SJSA1 (cell line): ENCODE results near the gene ATF6. TPM values are rescaled to one million over a fixed set of nuclear protein-coding genes. Genes with fewer than 3 reads are reported as not detected.

Experiments used
- DNase-seq, 2 experiments: peaks; one replicate each; pipeline ENCODE4 v3.0.0-alpha.2; 2015 to 2020; ENCODE audit warnings: low spot score in 2 of 2, low read depth in 1 of 2
- H3K27ac ChIP-seq: fragments of 250-450 bp; sonication (Bioruptor Pico); 2 replicates; pipeline ENCODE4 v1.5.1; 2020; ENCODE audit warnings: mild to moderate bottlenecking, moderate library complexity
- H3K27me3 ChIP-seq: fragments of 250-450 bp; sonication (Bioruptor Pico); replicated peaks from 2 replicates; pipeline ENCODE4 v1.5.1; 2020; ENCODE audit warnings: mild to moderate bottlenecking, moderate library complexity
- H3K36me3 ChIP-seq: fragments of 250-450 bp; sonication (Bioruptor Pico); 2 replicates; pipeline ENCODE4 v1.5.1; 2020; ENCODE audit warnings: mild to moderate bottlenecking
- H3K4me1 ChIP-seq: fragments of 250-450 bp; sonication (Bioruptor Pico); replicated peaks from 2 replicates; pipeline ENCODE4 v1.6.1; 2021; ENCODE audit warnings: mild to moderate bottlenecking
- H3K4me3 ChIP-seq: fragments of 250-450 bp; sonication (Bioruptor Pico); 2 replicates; pipeline ENCODE4 v1.5.1; 2020; ENCODE audit warnings: mild to moderate bottlenecking
- H3K9me3 ChIP-seq: fragments of 250-450 bp; sonication (Bioruptor Pico); replicated peaks from 2 replicates; pipeline ENCODE4 v1.5.1; 2020; ENCODE audit warnings: mild to moderate bottlenecking
- total RNA-seq: library from RNA; depleted of rRNA; stranded (reverse); fragments of >200 nt; shearing (Covaris generic); gene quantifications from 2 replicates; pipeline ENCODE4 v1.2.3, GENCODE V29; 2014

Gene ATF6
- total RNA-seq, 1 experiment from 2014 or later, result 30.6 TPM

GRCh38 chr1:161997152-161997551, 231.0 kb downstream of the ATF6 start:
- Histone ChIP-seq H3K36me3 (no peaks in the 10 kb centered on the region), H3K27me3 (no peaks in the 10 kb centered on the region), H3K4me1 (peaks cover 20% of the 10 kb centered on the region), H3K4me3 (no peak overlapping the region), H3K9me3 (no peaks in the 10 kb centered on the region), H3K27ac (no peak overlapping the region)
- DNase-seq, result no peak

- Histone ChIP-seq H3K9me3 (no peaks in the 10 kb centered on the region), H3K27me3 (no peaks in the 10 kb centered on the region), H3K4me3 (no peak overlapping the region), H3K27ac (no peak overlapping the region), H3K36me3 (no peaks in the 10 kb centered on the region), H3K4me1 (peaks cover 37% of the 10 kb centered on the region)
- no peak for DNase-seq
These were observed 232.7 kb downstream of the ATF6 start for GRCh38 chr1:161998811-161999210.

- no peak overlapping the region for H3K27ac ChIP-seq
- peaks cover 44% of the 10 kb centered on the region for H3K4me1 ChIP-seq
- DNase-seq, result no peak
- no peaks in the 10 kb centered on the region for H3K27me3 ChIP-seq
- no peaks in the 10 kb centered on the region for H3K36me3 ChIP-seq
- H3K4me3 ChIP-seq, result no peak overlapping the region
- H3K9me3 ChIP-seq, result no peaks in the 10 kb centered on the region
These were observed 233.4 kb downstream of the ATF6 start for GRCh38 chr1:161999301-162000052.

GRCh38 chr1:162000053-162000420, 233.9 kb downstream of the ATF6 start:
- Histone ChIP-seq H3K36me3 (no peaks in the 10 kb centered on the region), H3K9me3 (no peaks in the 10 kb centered on the region), H3K27me3 (no peaks in the 10 kb centered on the region), H3K4me3 (no peak overlapping the region), H3K27ac (no peak overlapping the region), H3K4me1 (peaks cover 48% of the 10 kb centered on the region)
- DNase-seq, result no peak

GRCh38 chr1:162003061-162003829, 237.1 kb downstream of the ATF6 start:
- H3K4me3 ChIP-seq, result no peak overlapping the region
- H3K36me3 ChIP-seq, result no peaks in the 10 kb centered on the region
- DNase-seq, result peak; percentile 82 to 87
- peak overlapping the region; percentile 80 for H3K27ac ChIP-seq
- no peaks in the 10 kb centered on the region for H3K27me3 ChIP-seq
- no peaks in the 10 kb centered on the region for H3K9me3 ChIP-seq
- H3K4me1 ChIP-seq, result peaks cover 48% of the 10 kb centered on the region

- H3K27me3 ChIP-seq, result no peaks in the 10 kb centered on the region
- no peaks in the 10 kb centered on the region for H3K9me3 ChIP-seq
- no peaks in the 10 kb centered on the region for H3K36me3 ChIP-seq
- no peak overlapping the region for H3K4me3 ChIP-seq
- peak overlapping the region; percentile 80 for H3K27ac ChIP-seq
- H3K4me1 ChIP-seq, result peaks cover 44% of the 10 kb centered on the region
- peak; percentile 71 to 83 for DNase-seq
These were observed 237.7 kb downstream of the ATF6 start for GRCh38 chr1:162003830-162004215.

GRCh38 chr1:162004441-162004950, 238.4 kb downstream of the ATF6 start:
- peaks cover 37% of the 10 kb centered on the region for H3K4me1 ChIP-seq
- no peaks in the 10 kb centered on the region for H3K9me3 ChIP-seq
- H3K4me3 ChIP-seq, result no peak overlapping the region
- no peaks in the 10 kb centered on the region for H3K27me3 ChIP-seq
- DNase-seq, result no peak
- peak overlapping the region; percentile 80 for H3K27ac ChIP-seq
- H3K36me3 ChIP-seq, result no peaks in the 10 kb centered on the region

- Histone ChIP-seq H3K27me3 (no peaks in the 10 kb centered on the region), H3K4me3 (no peak overlapping the region), H3K4me1 (peaks cover 36% of the 10 kb centered on the region), H3K9me3 (no peaks in the 10 kb centered on the region), H3K27ac (no peak overlapping the region), H3K36me3 (no peaks in the 10 kb centered on the region)
- DNase-seq, result no peak
These were observed 240.0 kb downstream of the ATF6 start for GRCh38 chr1:162006081-162006480.

- no peaks in the 10 kb centered on the region for H3K36me3 ChIP-seq
- H3K9me3 ChIP-seq, result no peaks in the 10 kb centered on the region
- H3K4me3 ChIP-seq, result no peak overlapping the region
- no peak overlapping the region for H3K27ac ChIP-seq
- peaks cover 24% of the 10 kb centered on the region for H3K4me1 ChIP-seq
- no peak for DNase-seq
- H3K27me3 ChIP-seq, result no peaks in the 10 kb centered on the region
These were observed 241.3 kb downstream of the ATF6 start for GRCh38 chr1:162007466-162007865.

GRCh38 chr1:162008799-162009198, 242.7 kb downstream of the ATF6 start:
- no peak overlapping the region for H3K27ac ChIP-seq
- H3K36me3 ChIP-seq, result no peaks in the 10 kb centered on the region
- DNase-seq, result no peak
- no peaks in the 10 kb centered on the region for H3K9me3 ChIP-seq
- no peak overlapping the region for H3K4me3 ChIP-seq
- peaks cover 11% of the 10 kb centered on the region for H3K4me1 ChIP-seq
- no peaks in the 10 kb centered on the region for H3K27me3 ChIP-seq

GRCh38 chr1:162009501-162010174, 243.5 kb downstream of the ATF6 start:
- no peaks in the 10 kb centered on the region for H3K27me3 ChIP-seq
- no peaks in the 10 kb centered on the region for H3K36me3 ChIP-seq
- H3K4me1 ChIP-seq, result peaks cover 2% of the 10 kb centered on the region; the same call in 1 of the 2 replicates
- DNase-seq, result no peak
- H3K27ac ChIP-seq, result no peak overlapping the region
- H3K4me3 ChIP-seq, result no peak overlapping the region
- no peaks in the 10 kb centered on the region for H3K9me3 ChIP-seq

GRCh38 chr1:162010175-162010506, 244.0 kb downstream of the ATF6 start:
- H3K4me3 ChIP-seq, result no peak overlapping the region
- H3K27ac ChIP-seq, result no peak overlapping the region
- H3K36me3 ChIP-seq, result no peaks in the 10 kb centered on the region
- H3K9me3 ChIP-seq, result no peaks in the 10 kb centered on the region
- no peaks in the 10 kb centered on the region for H3K27me3 ChIP-seq
- DNase-seq, result no peak
- H3K4me1 ChIP-seq, result no peaks in the 10 kb centered on the region

GRCh38 chr1:162011337-162012012, 245.4 kb downstream of the ATF6 start:
- Histone ChIP-seq H3K4me1 (no peaks in the 10 kb centered on the region), H3K27me3 (no peaks in the 10 kb centered on the region), H3K4me3 (no peak overlapping the region), H3K27ac (no peak overlapping the region), H3K9me3 (no peaks in the 10 kb centered on the region), H3K36me3 (no peaks in the 10 kb centered on the region)
- DNase-seq, result no peak
